GM23338 (cell line): ENCODE data around the gene ANO10. TPM values are rescaled to one million over a fixed set of nuclear protein-coding genes. Genes with fewer than 3 reads are reported as not detected.

Experiments
- ATAC-seq: fragments of 200-7000 bp; cut with Tn5 transposase; 3 replicates; pipeline ENCODE4 v1.9.1; 2020
- DNase-seq: peaks from one replicate; pipeline ENCODE4 v3.0.0-alpha.2; 2015; ENCODE audit warnings: low spot score
- H2AFZ ChIP-seq: fragments of 200-600 bp; sonication (generic); 2 replicates; pipeline ENCODE4 v1.8.0; 2016; ENCODE audit warnings: antibody characterized with exemption, mild to moderate bottlenecking, moderate library complexity
- H3F3A ChIP-seq: fragments of 200-600 bp; sonication (generic); replicated peaks from 2 replicates; pipeline ENCODE4 v1.8.0; 2017; ENCODE audit warnings: antibody characterized with exemption, mixed run types, low read depth
- H3K27ac ChIP-seq: fragments of 200-600 bp; sonication (generic); 2 replicates; pipeline ENCODE4 v1.6.1; 2016; ENCODE audit warnings: low read depth
- H3K27me3 ChIP-seq: fragments of 200-600 bp; sonication (generic); 2 replicates; pipeline ENCODE4 v1.8.0; 2016; ENCODE audit warnings: mild to moderate bottlenecking, mixed run types, moderate library complexity; ENCODE audit not compliant: insufficient read depth
- H3K36me3 ChIP-seq: fragments of 200-600 bp; sonication (generic); 2 replicates; pipeline ENCODE4 v1.8.0; 2016; ENCODE audit warnings: mild to moderate bottlenecking; ENCODE audit not compliant: insufficient read depth
- H3K4me1 ChIP-seq: fragments of 200-600 bp; sonication (generic); 2 replicates; pipeline ENCODE4 v1.8.0; 2016; ENCODE audit warnings: mild to moderate bottlenecking, moderate library complexity; ENCODE audit not compliant: insufficient read depth
- H3K4me2 ChIP-seq: fragments of 200-600 bp; sonication (generic); 2 replicates; pipeline ENCODE4 v1.7.1; 2017; ENCODE audit warnings: mixed run types
- H3K4me3 ChIP-seq: fragments of 200-600 bp; sonication (generic); 2 replicates; pipeline ENCODE4 v1.6.1; 2016; ENCODE audit warnings: mixed run types
- H3K79me2 ChIP-seq: fragments of 200-600 bp; sonication (generic); replicated peaks from 2 replicates; pipeline ENCODE4 v1.8.0; 2017; ENCODE audit warnings: mild to moderate bottlenecking; ENCODE audit not compliant: insufficient read depth
- H3K9me2 ChIP-seq: fragments of 200-600 bp; sonication (generic); 2 replicates; pipeline ENCODE4 v1.8.0; 2017; ENCODE audit not compliant: insufficient read depth
- H4K20me1 ChIP-seq: fragments of 200-600 bp; sonication (generic); replicated peaks from 2 replicates; pipeline ENCODE4 v1.8.0; 2017; ENCODE audit warnings: mild to moderate bottlenecking; ENCODE audit not compliant: insufficient read depth
- H3K27ac Mint-ChIP-seq: 2 replicates; pipeline ENCODE4 v1.8.0; 2020; ENCODE audit warnings: inconsistent platforms, mild to moderate bottlenecking, moderate library complexity, mixed read lengths
- H3K27me3 Mint-ChIP-seq: 3 replicates; pipeline ENCODE4 v1.8.0; 2022; ENCODE audit warnings: low read depth, mild to moderate bottlenecking, moderate library complexity, mixed read lengths, inconsistent platforms; ENCODE audit not compliant: insufficient read depth, poor library complexity
- H3K36me3 Mint-ChIP-seq: 3 replicates; pipeline ENCODE4 v1.8.0; 2021; ENCODE audit warnings: low read depth, mild to moderate bottlenecking, inconsistent platforms, moderate library complexity, mixed read lengths
- H3K4me1 Mint-ChIP-seq: 3 replicates; pipeline ENCODE4 v1.8.0; 2020; ENCODE audit warnings: mild to moderate bottlenecking, inconsistent platforms, mixed read lengths
- H3K4me3 Mint-ChIP-seq: 3 replicates; pipeline ENCODE4 v1.8.0; 2021; ENCODE audit warnings: moderate library complexity, mild to moderate bottlenecking, inconsistent platforms, mixed read lengths
- H3K9me3 Mint-ChIP-seq: 3 replicates; pipeline ENCODE4 v1.8.0; 2020; ENCODE audit warnings: moderate library complexity, mild to moderate bottlenecking, inconsistent platforms, mixed read lengths
- CREB1 ChIP-seq: fragments of 250-450 bp; sonication (Bioruptor Pico); IDR thresholded peaks from 2 replicates; pipeline ENCODE4 v1.5.0; 2020; ENCODE audit warnings: low read depth, mild to moderate bottlenecking, moderate library complexity
- CTCF ChIP-seq, 2 experiments: fragments of 200-600 bp in 1 of 2; sonication (generic) in 1 of 2; conservative IDR thresholded peaks; 2 replicates each; pipeline versions ENCODE4 v1.5.1 to v1.6.1; 2016 to 2017; ENCODE audit warnings: antibody characterized with exemption in 2 of 2, low read depth in 2 of 2, mild to moderate bottlenecking in 2 of 2, moderate library complexity in 1 of 2
- EZH2 ChIP-seq: fragments of 200-600 bp; sonication (generic); IDR thresholded peaks from one replicate; pipeline ENCODE4 v1.8.0; 2017; ENCODE audit warnings: antibody characterized with exemption, mild to moderate bottlenecking, low read depth; ENCODE audit not compliant: unreplicated experiment
- EZH2phosphoT487 ChIP-seq: fragments of 200-600 bp; sonication (generic); IDR thresholded peaks from one replicate; pipeline ENCODE4 v1.8.1; 2018; ENCODE audit warnings: antibody characterized with exemption; ENCODE audit not compliant: unreplicated experiment
- JUNB ChIP-seq: IDR thresholded peaks from one replicate; pipeline ENCODE4 v1.6.1; 2016; ENCODE audit warnings: antibody characterized with exemption; ENCODE audit not compliant: unreplicated experiment
- NANOG ChIP-seq: IDR thresholded peaks from 2 replicates; pipeline ENCODE4 v1.6.1; 2016; ENCODE audit warnings: antibody characterized with exemption, borderline replicate concordance
- POLR2AphosphoS5 ChIP-seq: IDR thresholded peaks from 2 replicates; pipeline ENCODE4 v1.6.1; 2016; ENCODE audit warnings: antibody characterized with exemption, low read depth
- STAT1 ChIP-seq: IDR thresholded peaks from one replicate; pipeline ENCODE4 v1.6.1; 2016; ENCODE audit warnings: antibody characterized with exemption; ENCODE audit not compliant: unreplicated experiment
- ZNF114 ChIP-seq: fragments of 250-450 bp; sonication (Bioruptor Pico); IDR thresholded peaks from 2 replicates; pipeline ENCODE4 v1.5.0; 2020; ENCODE audit warnings: mild to moderate bottlenecking, moderate library complexity
- ZNF331 ChIP-seq: fragments of 250-450 bp; sonication (Bioruptor Pico); IDR thresholded peaks from 2 replicates; pipeline ENCODE4 v1.5.0; 2020; ENCODE audit warnings: low read depth, mild to moderate bottlenecking, moderate library complexity
- polyA plus RNA-seq: library from polyadenylated mRNA; unstranded; fragments of >200 nt; fragmentation: Nextera tagmentation; extraction: Ambion mirVana; gene quantifications from 2 replicates; pipeline ENCODE4 v1.2.1, GENCODE V29; 2016
- total RNA-seq: library from RNA; depleted of rRNA; stranded (reverse); fragments of >200 nt; shearing (Covaris generic); gene quantifications from 2 replicates; pipeline ENCODE4 v1.2.3, GENCODE V29; 2014
- TF ChIP-seq, protein P1 (sequence below): fragments of 250-450 bp; sonication (Bioruptor Pico); IDR thresholded peaks from 2 replicates; pipeline ENCODE4 v1.5.0; 2020; ENCODE audit warnings: mild to moderate bottlenecking, moderate library complexity
- TF ChIP-seq, protein P2 (sequence below): IDR thresholded peaks from 2 replicates; pipeline ENCODE4 v1.6.1; 2016; ENCODE audit warnings: antibody characterized with exemption
- TF ChIP-seq, protein P3 (sequence below): IDR thresholded peaks from one replicate; pipeline ENCODE4 v1.6.1; 2018; ENCODE audit warnings: antibody characterized with exemption; ENCODE audit not compliant: unreplicated experiment

ANO10 gene
- total and polyA plus RNA-seq, 2 experiments from 2014 or later = 29.2 to 48.1 TPM

GRCh38 chr3:43405888-43406642 lies 215.7 kb downstream of the ANO10 start:
- H4K20me1 ChIP-seq = no peaks in the 10 kb centered on the region
- no peaks in the 10 kb centered on the region for H3K27me3 ChIP-seq
- H3F3A ChIP-seq = no peaks in the 10 kb centered on the region
- no peak overlapping the region for H3K27ac ChIP-seq
- H3K4me3 ChIP-seq = no peak overlapping the region
- H3K79me2 ChIP-seq = no peaks in the 10 kb centered on the region
- ATAC-seq (no peak), DNase-seq (no peak)
- no peaks in the 10 kb centered on the region for H3K36me3 ChIP-seq
- H3K4me1 ChIP-seq = no peaks in the 10 kb centered on the region
- TF ChIP-seq, protein P1, sequence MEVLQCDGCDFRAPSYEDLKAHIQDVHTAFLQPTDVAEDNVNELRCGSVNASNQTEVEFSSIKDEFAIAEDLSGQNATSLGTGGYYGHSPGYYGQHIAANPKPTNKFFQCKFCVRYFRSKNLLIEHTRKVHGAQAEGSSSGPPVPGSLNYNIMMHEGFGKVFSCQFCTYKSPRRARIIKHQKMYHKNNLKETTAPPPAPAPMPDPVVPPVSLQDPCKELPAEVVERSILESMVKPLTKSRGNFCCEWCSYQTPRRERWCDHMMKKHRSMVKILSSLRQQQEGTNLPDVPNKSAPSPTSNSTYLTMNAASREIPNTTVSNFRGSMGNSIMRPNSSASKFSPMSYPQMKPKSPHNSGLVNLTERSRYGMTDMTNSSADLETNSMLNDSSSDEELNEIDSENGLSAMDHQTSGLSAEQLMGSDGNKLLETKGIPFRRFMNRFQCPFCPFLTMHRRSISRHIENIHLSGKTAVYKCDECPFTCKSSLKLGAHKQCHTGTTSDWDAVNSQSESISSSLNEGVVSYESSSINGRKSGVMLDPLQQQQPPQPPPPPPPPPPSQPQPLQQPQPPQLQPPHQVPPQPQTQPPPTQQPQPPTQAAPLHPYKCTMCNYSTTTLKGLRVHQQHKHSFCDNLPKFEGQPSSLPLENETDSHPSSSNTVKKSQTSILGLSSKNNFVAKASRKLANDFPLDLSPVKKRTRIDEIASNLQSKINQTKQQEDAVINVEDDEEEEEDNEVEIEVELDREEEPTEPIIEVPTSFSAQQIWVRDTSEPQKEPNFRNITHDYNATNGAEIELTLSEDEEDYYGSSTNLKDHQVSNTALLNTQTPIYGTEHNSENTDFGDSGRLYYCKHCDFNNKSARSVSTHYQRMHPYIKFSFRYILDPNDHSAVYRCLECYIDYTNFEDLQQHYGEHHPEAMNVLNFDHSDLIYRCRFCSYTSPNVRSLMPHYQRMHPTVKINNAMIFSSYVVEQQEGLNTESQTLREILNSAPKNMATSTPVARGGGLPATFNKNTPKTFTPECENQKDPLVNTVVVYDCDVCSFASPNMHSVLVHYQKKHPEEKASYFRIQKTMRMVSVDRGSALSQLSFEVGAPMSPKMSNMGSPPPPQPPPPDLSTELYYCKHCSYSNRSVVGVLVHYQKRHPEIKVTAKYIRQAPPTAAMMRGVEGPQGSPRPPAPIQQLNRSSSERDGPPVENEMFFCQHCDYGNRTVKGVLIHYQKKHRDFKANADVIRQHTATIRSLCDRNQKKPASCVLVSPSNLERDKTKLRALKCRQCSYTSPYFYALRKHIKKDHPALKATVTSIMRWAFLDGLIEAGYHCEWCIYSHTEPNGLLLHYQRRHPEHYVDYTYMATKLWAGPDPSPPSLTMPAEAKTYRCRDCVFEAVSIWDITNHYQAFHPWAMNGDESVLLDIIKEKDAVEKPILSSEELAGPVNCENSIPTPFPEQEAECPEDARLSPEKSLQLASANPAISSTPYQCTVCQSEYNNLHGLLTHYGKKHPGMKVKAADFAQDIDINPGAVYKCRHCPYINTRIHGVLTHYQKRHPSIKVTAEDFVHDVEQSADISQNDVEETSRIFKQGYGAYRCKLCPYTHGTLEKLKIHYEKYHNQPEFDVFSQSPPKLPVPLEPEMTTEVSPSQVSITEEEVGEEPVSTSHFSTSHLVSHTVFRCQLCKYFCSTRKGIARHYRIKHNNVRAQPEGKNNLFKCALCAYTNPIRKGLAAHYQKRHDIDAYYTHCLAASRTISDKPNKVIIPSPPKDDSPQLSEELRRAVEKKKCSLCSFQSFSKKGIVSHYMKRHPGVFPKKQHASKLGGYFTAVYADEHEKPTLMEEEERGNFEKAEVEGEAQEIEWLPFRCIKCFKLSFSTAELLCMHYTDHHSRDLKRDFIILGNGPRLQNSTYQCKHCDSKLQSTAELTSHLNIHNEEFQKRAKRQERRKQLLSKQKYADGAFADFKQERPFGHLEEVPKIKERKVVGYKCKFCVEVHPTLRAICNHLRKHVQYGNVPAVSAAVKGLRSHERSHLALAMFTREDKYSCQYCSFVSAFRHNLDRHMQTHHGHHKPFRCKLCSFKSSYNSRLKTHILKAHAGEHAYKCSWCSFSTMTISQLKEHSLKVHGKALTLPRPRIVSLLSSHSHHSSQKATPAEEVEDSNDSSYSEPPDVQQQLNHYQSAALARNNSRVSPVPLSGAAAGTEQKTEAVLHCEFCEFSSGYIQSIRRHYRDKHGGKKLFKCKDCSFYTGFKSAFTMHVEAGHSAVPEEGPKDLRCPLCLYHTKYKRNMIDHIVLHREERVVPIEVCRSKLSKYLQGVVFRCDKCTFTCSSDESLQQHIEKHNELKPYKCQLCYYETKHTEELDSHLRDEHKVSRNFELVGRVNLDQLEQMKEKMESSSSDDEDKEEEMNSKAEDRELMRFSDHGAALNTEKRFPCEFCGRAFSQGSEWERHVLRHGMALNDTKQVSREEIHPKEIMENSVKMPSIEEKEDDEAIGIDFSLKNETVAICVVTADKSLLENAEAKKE (CRISPR knock-in tag) = no peak
- TF ChIP-seq CTCF (conservative IDR thresholded peaks at IDR 0.05; ENCODE audit: low read depth in 2 of 2) (no peak), EZH2phosphoT487 (no peak), CREB1 (no peak), JUNB (no peak), ZNF331 (CRISPR knock-in tag) (no peak), ZNF114 (CRISPR knock-in tag) (no peak), EZH2 (no peak), NANOG (no peak), POLR2AphosphoS5 (no peak), STAT1 (no peak)
- TF ChIP-seq, protein P2, sequence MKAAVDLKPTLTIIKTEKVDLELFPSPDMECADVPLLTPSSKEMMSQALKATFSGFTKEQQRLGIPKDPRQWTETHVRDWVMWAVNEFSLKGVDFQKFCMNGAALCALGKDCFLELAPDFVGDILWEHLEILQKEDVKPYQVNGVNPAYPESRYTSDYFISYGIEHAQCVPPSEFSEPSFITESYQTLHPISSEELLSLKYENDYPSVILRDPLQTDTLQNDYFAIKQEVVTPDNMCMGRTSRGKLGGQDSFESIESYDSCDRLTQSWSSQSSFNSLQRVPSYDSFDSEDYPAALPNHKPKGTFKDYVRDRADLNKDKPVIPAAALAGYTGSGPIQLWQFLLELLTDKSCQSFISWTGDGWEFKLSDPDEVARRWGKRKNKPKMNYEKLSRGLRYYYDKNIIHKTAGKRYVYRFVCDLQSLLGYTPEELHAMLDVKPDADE = no peak
- TF ChIP-seq, protein P3, sequence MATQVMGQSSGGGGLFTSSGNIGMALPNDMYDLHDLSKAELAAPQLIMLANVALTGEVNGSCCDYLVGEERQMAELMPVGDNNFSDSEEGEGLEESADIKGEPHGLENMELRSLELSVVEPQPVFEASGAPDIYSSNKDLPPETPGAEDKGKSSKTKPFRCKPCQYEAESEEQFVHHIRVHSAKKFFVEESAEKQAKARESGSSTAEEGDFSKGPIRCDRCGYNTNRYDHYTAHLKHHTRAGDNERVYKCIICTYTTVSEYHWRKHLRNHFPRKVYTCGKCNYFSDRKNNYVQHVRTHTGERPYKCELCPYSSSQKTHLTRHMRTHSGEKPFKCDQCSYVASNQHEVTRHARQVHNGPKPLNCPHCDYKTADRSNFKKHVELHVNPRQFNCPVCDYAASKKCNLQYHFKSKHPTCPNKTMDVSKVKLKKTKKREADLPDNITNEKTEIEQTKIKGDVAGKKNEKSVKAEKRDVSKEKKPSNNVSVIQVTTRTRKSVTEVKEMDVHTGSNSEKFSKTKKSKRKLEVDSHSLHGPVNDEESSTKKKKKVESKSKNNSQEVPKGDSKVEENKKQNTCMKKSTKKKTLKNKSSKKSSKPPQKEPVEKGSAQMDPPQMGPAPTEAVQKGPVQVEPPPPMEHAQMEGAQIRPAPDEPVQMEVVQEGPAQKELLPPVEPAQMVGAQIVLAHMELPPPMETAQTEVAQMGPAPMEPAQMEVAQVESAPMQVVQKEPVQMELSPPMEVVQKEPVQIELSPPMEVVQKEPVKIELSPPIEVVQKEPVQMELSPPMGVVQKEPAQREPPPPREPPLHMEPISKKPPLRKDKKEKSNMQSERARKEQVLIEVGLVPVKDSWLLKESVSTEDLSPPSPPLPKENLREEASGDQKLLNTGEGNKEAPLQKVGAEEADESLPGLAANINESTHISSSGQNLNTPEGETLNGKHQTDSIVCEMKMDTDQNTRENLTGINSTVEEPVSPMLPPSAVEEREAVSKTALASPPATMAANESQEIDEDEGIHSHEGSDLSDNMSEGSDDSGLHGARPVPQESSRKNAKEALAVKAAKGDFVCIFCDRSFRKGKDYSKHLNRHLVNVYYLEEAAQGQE = no peak
- H3K9me3 Mint-ChIP-seq = no peaks in the 10 kb centered on the region
- H2AFZ ChIP-seq = no peak overlapping the region
- H3K36me3 Mint-ChIP-seq = no peaks in the 10 kb centered on the region; the same call in 2 of the 3 replicates
- no peak overlapping the region for H3K27ac Mint-ChIP-seq
- no peaks in the 10 kb centered on the region for H3K27me3 Mint-ChIP-seq
- no peaks in the 10 kb centered on the region for H3K4me1 Mint-ChIP-seq
- no peak overlapping the region for H3K4me2 ChIP-seq
- no peaks in the 10 kb centered on the region for H3K9me2 ChIP-seq
- H3K4me3 Mint-ChIP-seq = no peak overlapping the region
